HG03520 (cell line): Measurements from ENCODE around the gene BCL2.

Experiments
- ATAC-seq: cut with Tn5 transposase; IDR thresholded peaks from one replicate; pipeline ENCODE4 v1.9.1; 2021; ENCODE audit warnings: mild to moderate bottlenecking, moderate library complexity; ENCODE audit not compliant: unreplicated experiment

The BCL2 gene

DNA sequence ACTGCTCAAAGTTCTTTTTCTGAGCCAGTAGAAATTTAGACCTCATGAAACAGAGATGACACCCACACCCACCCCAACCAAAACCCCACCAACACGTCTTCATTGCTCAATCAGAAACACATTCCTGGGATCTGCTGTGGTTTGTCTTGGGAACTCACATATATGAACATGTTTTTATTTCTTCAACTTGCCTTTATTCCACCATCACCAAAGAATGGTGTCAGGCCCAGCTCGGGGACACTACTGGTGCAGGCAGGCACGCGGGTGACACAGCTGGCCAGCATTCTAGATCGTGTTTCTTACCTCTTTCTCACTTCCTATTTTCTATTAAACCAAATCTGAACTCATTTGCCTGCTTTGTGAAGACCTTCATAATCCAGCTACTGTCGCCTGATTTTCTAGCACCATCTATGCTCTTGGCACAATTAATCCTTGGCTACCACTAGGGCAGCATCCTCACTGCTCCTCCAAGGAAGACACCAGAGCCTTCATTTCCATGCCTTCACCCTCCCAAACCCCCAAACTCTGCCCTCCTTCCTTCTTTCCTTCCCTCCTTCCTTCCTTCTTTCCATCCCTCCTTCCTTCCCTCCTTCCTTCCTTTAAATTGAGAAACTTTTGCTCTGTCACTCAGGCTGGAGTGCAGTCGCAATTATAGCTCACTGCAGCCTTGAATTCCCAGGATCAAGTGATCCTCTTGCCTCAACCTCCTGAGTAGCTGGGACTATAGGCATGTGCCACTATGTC lies 157.1 kb downstream of the BCL2 start:
- ATAC-seq = peak; percentile 29

DNA sequence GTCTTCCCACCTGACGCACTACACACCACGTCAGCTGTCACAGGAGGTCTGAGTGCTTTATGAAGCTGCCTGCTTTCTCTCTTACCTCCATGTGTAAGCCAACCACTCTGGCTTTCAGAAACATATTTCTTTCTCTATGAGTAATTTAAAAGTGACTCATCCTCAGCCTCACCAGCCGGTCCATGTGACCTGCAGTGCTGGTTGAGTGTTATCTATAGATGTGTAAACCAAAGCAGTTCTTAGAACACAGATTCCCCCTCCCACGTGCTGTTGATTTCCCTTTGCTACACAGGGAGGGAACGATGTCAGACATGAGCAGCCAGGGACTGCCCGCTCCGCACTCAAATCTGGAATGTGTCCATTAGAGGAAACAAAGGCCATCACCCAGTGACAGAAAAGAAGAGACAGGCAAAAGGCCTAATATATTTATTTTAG lies 157.8 kb downstream of the BCL2 start:
- peak; percentile 45 for ATAC-seq

DNA sequence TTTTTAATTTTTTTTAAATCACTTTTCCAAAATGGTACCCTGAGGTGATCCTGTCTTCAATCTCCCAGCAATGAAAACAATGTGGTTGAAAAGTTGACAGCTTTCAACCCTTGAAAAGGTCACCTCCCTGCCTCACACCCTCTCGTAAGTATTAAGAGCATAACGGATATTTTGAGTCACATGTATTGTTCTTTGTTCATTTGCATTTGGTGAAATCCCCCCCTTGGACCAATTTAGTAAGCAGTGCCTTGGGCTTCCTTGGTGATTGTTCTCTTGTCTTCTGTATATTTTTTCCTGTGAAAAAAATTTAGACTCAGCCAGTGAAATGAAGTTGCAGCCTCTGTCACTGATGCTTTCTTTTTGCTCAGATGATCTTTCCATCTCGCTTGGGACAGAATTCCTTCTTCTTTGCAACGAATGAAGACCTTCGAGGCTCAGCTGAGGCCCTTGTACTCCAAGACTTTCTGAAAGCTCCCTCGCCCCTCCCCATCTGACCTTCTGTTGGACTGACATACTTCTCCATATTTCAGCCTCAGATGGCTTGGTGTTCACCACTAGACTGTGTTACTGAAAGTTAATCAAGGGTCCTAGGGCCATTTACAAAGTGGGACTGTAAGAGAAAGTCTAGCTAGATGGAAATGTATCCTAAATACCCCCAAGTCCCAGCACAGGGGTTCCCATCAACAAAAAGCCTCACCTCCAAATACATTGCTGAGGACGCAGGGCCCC lies 158.4 kb downstream of the BCL2 start:
- peak; percentile 18 for ATAC-seq

DNA sequence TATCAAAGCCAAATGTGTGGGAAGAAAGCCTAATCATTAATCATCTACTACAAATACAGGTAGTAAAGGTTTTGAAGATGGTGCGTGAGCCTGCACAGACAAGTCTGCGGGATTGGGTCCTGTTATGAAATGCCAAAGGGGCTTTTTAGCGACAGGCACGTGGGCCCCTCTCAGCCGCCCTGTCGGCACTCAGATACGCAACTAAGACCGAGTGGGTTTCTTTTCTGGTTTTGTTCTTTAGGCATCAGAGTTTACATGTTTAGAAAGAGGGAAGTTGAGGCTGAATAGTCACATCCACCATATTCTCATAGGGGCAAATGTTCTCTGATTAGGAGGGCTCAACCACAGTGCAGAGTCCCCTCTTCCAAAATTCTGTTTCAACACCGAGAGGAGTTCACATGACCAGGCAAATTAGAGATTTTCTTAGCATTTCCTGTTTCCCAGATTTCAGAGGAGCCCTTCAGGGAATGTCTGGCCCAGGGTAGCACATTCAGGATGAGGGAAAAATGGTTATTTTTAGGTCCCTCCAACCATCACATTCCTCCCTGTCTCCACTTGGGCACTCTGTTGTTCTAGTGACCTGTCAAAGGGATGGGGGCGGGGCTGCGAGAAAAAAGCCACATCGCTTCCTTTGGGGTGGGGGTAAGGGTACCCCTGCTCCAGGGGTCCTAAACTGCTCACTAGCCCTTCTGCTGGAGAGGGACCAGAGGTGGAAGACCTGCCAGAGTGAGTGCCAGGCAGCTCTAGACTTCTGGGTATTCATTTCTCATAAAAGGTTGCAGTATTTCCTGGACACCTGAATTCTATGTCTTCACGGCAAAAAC lies 159.2 kb downstream of the BCL2 start:
- ATAC-seq = no peak

DNA sequence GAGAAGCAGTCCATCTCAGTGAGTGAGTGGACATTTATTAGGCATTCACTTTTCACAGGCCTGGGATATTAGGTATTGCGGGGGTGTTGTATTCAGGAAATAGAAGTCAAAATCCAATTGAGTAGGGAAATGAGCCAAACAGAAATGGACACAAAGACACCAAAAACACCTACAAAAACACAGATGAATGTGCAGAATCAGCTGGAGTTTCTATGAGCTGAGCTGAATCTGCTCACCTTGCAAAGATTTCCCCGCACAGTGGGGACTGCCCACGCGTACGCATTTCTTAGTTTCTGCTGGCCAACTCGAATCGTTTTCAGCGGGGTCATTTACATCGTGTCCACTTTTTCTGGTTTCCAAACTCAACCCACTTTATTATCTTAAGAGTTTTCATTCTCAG lies 160.0 kb downstream of the BCL2 start:
- ATAC-seq = no peak

DNA sequence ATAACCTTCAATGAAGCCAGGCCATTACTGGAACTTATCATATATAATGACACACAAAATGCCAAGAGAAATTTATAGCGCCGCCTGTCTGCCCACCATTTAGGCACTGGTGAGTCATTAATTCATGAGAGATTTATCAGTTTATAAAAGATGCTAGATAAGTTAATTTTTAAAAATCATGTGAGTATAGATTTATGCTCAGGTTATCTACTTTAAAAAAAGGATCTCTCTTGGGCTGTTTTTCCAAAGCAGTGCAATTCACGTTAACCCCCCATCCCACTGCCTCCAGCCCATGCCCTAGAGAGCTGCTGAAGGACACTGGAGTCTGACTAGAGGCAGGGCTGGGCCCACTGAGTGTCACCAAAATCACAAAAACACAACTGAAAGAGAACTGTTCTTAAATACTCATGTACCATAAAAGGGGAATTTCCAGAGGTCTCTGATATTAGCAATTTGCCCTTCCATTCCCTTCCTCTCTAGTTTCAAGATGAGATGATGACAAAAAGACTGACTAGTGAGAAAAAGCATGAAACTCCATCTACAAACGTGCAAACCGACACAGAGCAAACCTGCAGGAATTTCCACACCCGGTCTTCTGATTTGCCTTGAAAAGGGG lies 160.8 kb downstream of the BCL2 start:
- ATAC-seq = no peak

DNA sequence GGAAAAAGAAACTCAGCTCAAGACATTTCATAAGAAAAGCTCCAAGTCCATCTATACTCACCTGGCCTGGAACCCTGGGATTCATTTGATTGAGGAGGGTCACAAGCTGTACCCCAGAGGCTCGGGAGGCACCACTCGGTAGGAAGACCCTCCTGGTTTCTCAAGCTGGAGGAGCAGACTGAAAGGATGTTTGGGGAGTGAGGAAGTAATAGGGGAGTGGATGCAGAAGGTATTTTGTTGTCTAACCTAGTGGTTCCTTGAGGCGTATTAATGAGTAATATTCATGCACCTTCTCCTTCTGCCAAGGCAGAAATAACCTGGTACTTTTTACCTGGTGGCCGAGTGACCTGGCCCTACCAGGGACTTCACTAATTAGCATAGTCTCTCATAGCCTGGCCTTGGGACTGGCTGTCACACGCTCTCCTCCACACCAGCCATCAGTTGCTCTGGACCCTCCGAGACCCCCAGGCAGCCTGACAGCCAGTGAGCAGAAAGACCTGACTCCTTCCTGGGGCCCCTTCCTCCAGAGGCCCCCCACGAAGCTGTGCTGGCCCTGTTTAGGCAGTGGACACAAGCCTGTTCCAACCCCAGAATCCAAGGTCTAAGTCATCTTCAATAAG lies 161.4 kb downstream of the BCL2 start:
- peak; percentile 0 for ATAC-seq

DNA sequence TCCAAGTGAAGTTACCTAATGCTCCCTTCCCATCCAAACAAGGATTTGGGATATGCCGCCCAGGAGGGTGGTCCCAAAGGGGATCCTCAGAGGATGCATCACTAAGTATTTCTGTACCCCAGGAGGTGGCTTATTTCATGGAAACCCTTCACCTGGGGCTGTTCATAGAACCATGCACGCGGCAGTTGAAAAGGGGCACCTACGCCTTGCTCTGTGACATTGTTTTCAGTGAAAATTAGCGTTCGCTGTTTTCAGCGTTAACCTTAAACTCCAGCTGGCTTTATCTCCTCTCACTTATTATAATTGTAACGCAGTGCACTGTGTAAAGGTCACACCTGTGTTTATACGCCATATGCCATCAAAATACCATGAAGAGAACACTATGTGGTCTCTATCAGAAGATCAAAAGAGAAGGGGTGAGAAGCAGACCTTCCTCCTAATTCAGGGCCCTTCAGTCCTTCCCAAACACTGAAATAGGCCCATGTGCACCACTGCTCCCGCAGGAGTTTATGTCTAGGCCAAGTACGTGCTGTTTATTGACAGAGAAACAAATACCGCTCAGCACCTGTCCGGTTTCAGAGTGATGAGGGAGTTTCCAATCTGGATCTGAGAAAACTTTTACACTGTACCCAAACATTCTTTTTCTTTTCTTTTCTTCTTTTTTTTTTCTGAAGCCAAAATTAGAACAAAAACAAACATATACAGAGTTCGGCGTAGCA lies 162.1 kb downstream of the BCL2 start:
- ATAC-seq = peak; percentile 11

DNA sequence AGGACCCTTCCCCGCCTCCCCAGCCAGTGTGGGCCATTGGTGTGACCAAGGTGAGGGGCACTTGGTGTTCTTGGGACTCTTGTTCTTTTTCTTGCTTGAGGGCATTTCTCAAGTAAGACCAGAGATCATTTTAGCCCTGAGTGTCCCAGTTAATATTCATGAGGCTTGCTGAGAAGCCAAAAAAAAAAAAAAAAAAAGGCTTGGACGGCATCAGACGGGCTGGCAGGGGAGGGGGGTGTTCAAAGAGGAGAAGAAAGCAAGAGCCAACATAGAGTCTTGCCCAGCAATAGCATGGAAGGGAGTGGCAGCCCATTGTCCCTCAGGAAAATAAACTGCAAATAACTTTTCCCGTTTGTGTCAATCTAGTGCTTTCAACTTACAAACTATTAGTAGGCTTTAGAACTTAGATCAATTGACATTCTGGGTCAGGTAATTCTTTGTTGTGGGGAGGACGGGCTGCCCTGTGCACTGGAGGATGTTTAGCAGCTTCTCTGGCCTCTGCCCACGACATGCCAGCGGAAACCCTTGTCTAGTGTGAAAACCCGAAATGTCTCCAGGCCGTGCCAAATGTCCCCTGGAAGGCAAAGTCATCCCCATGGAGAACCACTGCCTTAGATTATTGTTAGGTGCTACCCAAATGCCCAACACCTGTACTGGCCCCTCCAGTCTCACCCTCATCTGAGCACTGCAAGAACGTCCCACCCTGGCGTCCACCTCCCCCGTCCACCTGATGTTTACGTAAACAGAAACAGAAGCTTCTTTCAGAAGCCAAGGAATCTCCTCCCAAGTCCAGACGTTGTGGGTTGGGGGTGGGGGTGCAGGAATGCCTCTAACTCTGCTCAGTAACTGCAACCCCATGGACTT lies 163.4 kb downstream of the BCL2 start:
- ATAC-seq = no peak

DNA sequence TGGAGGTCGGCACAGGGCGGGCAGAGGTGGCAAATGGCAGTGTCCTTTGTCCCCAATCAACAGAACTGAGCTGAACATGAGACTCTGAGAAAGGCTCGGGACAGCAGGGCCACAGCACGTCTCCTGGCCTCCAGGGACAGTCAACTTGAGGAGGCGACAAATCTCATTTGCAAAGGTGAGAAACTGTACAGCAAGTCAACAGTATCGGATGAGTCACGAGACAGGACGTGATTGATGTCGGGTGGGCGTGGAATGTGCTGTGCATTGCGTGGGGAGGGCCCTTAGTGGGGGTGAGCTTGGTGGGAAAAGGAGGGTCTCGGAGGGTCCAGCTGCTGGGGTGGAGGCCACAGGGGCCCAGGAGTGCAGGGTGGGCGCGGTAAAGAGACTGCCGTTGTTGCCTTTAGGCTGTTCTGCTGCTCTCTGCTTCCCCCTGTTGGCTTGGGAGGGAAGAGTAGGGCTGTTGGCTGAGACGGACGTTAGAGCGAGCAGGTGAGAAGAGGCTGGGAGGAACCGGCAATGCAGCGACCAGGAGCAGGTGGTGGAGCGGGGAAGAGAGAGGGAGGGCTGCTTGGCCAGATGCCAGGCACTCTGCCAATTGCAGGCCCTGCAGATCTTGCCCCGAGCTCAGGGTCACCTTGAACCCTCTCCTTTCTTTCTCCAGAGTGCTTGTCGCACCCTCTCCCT lies 164.3 kb downstream of the BCL2 start:
- ATAC-seq = peak; percentile 31

DNA sequence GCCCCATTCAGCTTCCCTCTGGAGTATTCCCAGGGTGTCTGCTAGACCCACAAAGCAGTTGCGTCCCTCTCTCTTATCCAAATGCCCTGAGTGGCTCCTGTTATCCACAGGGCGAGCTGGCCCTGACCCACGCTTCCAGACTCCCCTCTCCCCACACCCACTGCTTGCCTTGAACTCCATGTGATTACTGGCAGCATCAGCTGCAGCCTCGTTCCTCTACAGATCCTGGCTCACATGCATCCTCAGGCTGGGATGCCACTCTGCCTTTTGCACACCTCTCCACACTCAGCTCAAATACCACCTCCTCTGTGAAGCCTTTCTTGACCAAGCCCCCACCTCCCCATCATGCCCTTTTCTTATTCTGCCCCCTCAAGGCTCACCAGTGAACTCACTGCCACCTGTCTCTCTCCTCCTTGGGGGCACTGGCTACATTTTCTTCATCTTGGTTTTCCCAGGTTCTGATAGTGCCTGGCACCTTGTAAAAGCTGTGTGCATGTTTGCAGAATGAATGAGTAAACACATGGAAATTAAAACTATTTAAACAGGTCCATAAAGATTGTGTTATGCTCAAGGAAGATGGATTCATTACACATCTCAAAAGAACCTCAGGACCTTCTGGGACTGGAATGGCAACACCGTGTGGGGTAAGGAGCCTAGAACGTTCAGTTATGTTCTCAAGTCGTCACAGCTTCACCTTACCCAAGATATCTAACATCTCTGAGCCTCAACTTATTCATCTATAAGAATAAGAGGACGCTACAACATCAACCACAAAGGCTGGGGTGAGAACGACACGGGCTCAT lies 165.0 kb downstream of the BCL2 start:
- ATAC-seq = no peak

DNA sequence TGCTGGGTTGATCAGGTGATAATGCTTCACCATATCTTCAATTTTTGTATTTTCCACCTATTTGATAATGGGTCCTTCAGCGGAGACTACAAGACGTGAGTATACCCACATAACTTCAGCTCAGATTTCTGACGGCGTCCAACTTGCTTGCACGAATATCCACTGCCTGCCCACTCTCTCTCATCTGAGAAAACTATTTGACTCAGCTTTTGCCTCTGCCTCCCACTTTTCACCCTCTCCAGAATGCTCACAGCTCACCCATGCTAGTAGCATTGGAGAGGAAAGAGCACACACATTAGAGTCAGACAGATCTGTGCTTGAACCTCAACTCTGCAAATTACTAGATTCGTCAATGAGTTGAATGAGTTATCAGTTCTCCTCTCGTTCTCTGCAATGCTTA lies 166.8 kb downstream of the BCL2 start:
- peak; percentile 34 for ATAC-seq

DNA sequence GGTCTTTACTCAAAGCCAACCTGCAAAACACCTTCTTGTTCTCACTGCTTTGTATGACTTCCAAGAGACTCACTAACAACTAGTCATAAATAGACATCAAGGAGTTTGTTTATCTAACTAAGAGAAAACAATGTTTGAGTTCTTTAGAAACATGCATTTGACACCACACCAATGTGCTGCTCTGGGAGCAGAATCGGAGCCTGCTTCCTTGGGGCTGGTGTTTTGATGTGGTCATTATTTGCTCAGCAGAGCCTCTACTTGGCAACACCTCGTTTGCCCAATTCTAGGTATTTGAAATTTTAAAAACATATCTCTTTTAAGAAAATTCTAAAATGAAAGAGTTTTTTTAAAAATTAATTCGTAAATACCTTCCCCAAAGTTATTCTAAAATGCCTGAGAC lies 167.5 kb downstream of the BCL2 start:
- ATAC-seq = no peak

DNA sequence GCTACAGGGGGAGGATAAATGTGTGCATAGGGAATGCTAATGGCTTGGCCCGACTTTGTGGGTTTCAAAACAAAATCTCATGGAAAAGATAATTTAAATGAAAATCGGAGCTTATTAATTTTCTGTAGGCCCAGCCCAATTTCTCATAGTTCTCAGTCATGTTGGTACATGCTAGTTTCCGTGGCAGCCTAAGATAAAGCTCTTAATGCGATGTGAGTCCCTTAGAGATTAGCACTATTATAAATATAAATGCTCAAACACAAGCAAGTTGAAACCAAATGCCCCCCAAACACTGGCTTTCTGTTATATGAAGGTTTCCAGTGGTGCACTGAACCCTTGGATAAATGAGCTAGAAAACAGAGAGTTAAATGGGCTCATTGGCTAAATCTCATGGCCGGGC lies 168.0 kb downstream of the BCL2 start:
- no peak for ATAC-seq

DNA sequence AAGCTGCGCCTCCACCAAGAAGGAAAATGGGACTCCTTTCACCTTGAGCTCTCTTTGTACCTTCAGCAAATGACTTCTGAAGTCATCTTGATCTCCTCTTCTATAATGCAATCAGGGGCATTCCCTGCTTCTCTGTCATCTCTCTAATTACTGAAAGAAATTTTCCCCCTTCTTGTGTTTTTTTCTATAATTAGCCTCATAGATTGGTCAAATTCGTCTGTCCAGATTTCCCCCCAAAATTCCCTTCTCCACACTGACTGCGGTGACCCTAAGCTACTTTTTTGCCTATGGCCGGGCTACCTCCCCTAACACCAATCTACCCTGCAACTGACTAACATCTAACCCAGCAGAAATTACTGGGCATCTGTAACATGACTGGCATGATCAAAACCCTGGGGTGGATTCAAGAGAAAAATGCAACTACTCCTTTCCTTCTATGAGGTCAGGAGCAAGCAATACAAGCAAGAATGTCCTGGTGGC lies 168.6 kb downstream of the BCL2 start:
- no peak for ATAC-seq

DNA sequence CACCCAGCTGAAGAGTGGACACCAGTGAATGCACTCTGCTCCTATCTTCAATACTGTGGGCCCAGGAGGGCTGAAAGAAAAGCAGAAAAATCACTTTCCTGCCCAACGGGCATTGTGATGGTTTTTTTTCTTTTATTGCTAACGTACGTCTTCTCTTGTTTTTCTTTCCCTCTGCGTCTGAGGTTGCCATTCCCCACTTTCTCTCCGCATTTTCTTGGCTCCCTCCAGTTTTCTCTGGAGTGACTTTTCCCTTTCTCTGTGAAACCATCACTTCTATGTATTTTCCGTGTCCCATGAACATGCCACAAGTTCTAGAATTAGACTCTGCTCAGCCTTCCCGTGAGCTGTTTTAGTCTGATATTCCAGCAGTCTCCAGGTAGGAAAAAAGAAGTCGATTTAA lies 169.2 kb downstream of the BCL2 start:
- no peak for ATAC-seq

DNA sequence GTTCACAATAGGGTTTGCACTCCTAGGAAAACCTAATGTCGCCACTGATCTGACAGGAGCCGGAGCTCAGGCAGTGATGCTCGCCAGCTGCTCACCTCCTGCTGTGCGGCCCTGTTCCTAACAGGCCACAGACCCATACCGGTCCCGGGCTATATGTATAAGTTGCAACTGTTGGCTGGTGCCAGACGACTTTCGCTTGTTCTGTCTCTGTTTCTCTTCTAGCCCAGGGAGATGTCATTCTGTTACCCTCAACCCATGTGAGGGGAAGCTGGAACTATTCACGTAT lies 170.3 kb downstream of the BCL2 start:
- no peak for ATAC-seq
